Right cardiac atrium (tissue), 5 donors: ENCODE results near the gene KLF7. TPM values are rescaled to one million over a fixed set of nuclear protein-coding genes. Genes with fewer than 3 reads are reported as not detected.

Experiments used
- ATAC-seq, 2 donors: fragments of 200-7000 bp; cut with Tn5 transposase; one replicate each; pipeline versions ENCODE4 v1.8.0 to v1.9.1; 2020; ENCODE audit warnings: moderate library complexity in 2 of 2, mild to moderate bottlenecking in 1 of 2
- DNase-seq, 3 donors: peaks; one replicate each; pipeline ENCODE4 v3.0.0-alpha.2; 2020
- H3K27ac ChIP-seq: one replicate; pipeline ENCODE4 v1.5.1; 2013; ENCODE audit warnings: mild to moderate bottlenecking, low read length, control low read depth, moderate library complexity
- H3K27me3 ChIP-seq: one replicate; pipeline ENCODE4 v1.6.1; 2013; ENCODE audit not compliant: control insufficient read depth, insufficient read depth
- H3K4me1 ChIP-seq: one replicate; pipeline ENCODE4 v1.6.1; 2013; ENCODE audit warnings: low read length; ENCODE audit not compliant: control insufficient read depth, insufficient read depth
- H3K4me3 ChIP-seq: one replicate; pipeline ENCODE4 v1.5.1; 2013; ENCODE audit warnings: low read length, control low read depth
- H3K9me3 ChIP-seq: one replicate; pipeline ENCODE4 v1.6.1; 2013; ENCODE audit warnings: low read length; ENCODE audit not compliant: control insufficient read depth
- WGBS: extraction: QIAGEN DNeasy Blood & Tissue Kit; methylation state at CpG from one replicate; pipeline ENCODE4 v1.1.7; 2013; 5-methylcytosine and 5-hydroxymethylcytosine counted together
- intact Hi-C, 4 donors: fragments of 100-400 bp; cut with DNase I; formaldehyde crosslinking; loops; one replicate each; pipeline versions ENCODE4 v1.11.0 to v1.14.0; 2022 to 2023
- polyA plus RNA-seq: library from polyadenylated mRNA; stranded (reverse); fragments of 200-250 nt; gene quantifications from one replicate; pipeline ENCODE4 v1.2.3, GENCODE V29; 2013
- total RNA-seq, 4 donors: library from RNA; stranded (reverse); fragmentation: NEBNext Ultra II Directional; extraction: Animal tissue kit (Norgen Biotek cat#: 25700); gene quantifications; one replicate each; pipeline ENCODE4 v1.2.1, GENCODE V29; 2021
- donor health status: healthy with polysubstance abuse.
- donor health status: DM: no; HTN: yes; CAD: no.
- donor health status: DM: no; HTN: no; CAD: no.
- donor health status: DM: no; HTN: yes; CAD: no; lungs with severe emphysema.
- donor health status: DM: yes; HTN: yes; CAD: no.

KLF7 gene
- total and polyA plus RNA-seq, 5 donors: 6.0 to 35.6 (median 22.7) TPM

DNA sequence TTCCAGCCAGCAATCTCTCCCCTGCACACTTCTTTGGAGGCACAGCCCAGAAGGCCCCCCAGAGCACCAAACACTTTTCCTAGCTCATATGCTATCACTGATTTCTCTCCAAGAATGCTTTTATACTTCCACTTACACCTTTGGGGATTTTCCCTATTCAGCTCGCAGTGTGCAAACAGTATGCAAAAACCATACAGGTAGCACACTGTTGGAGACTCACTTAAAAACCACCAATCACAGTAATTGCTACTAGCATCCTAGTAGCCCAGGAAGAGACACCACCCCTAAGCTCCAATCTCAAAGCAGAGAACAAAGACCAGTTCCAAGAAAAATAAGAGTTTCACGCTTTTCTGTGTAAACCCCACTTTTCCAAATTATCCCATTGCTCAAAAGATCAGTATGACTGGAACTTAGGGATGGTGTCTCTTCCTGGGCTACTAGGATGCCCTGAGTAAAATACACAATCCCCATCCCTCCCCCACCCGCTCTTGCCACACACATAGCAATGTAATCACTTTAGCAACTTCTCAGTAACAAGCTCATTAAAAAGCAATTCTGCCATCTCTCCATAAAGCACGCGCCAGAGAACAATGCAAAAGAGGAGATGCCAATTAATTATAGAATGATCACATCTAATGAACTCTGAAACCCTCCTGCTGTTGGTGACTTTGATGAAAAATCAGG lies 43.0 kb downstream of the KLF7 start:
- Histone ChIP-seq H3K4me1 (peaks cover 18% of the 10 kb centered on the region), H3K4me3 (no peak overlapping the region), H3K9me3 (no peaks in the 10 kb centered on the region), H3K27ac (no peak overlapping the region), H3K27me3 (no peaks in the 10 kb centered on the region)
- DNase-seq: no peak
- WGBS: 83% methylated on average over 5 of the region's 5 CpGs
- no peak for ATAC-seq
- intact Hi-C loops: no loop called here

DNA sequence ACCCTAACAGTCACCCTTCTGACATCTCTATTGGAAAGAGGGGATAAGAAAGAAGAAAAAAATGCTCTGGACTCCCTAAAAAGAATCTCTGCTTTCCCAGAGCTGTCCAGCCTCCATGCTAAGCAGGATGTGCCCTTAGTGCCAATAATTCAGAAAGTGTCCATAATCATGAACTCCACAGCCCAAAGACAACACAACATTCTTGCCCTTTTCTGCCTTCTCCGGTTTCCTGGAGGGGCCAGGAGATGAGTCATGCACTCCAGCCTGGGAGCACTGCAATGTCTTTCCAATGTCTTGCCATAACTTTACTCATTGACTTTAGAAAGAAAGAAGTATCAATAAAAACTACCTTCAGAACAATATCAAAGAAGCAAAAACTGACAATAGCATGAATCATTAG lies 44.0 kb downstream of the KLF7 start:
- ATAC-seq: peak; percentile 66 to 92
- no peak overlapping the region for H3K27ac ChIP-seq
- no peak overlapping the region for H3K4me3 ChIP-seq
- WGBS: 36% methylated on average over 1 of the region's 1 CpG
- no peaks in the 10 kb centered on the region for H3K9me3 ChIP-seq
- H3K27me3 ChIP-seq: no peaks in the 10 kb centered on the region
- H3K4me1 ChIP-seq: peaks cover 20% of the 10 kb centered on the region
- DNase-seq: peak; percentile 35 to 64 (median 54)
- intact Hi-C loops: no loop called here

DNA sequence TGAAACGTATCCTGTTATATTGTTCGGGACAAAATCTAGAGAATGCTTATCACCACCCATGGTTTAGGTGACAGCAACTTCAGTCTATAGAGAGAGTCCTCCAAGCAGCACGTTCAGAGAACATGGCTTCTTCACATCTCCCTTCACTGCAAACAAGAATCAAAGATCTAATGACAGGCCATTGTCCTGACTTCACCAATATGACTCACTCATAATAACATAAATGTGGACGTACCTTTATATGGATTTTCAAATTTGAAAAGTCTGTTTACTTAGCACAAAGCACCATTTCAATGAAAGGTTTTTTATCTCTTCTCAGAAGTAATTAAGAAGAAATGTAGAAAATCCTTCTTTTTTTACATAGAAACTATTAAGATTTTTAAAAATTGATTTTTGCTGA lies 46.7 kb downstream of the KLF7 start:
- WGBS: 79% methylated on average over 4 of the region's 4 CpGs
- Histone ChIP-seq H3K4me3 (no peak overlapping the region), H3K4me1 (peaks cover 18% of the 10 kb centered on the region), H3K9me3 (no peaks in the 10 kb centered on the region), H3K27me3 (no peaks in the 10 kb centered on the region), H3K27ac (no peak overlapping the region)
- ATAC-seq (no peak), DNase-seq (no peak)
- intact Hi-C loops: no loop called here

DNA sequence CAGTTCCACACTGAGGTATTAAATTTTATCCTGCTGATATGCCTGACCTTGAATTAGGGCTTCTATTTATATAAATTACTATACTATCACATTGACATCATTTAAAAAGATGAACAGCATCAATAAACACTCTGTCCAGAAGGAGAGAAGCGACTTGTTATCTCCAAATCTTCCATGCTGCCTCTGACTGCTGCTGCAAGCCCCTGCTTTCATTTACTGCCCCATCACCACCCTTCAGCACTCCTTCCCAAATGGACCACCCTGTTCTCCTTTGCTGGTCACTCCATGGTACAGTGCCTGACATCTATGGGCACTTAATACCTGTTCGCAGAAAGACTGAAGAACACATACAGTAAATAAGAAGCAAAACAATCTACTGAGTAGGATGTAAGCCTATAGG lies 48.1 kb downstream of the KLF7 start:
- Histone ChIP-seq H3K27ac (no peak overlapping the region), H3K4me3 (no peak overlapping the region), H3K27me3 (no peaks in the 10 kb centered on the region), H3K4me1 (peaks cover 15% of the 10 kb centered on the region), H3K9me3 (no peaks in the 10 kb centered on the region)
- 93% methylated on average over 2 of the region's 2 CpGs for WGBS
- DNase-seq: no peak
- intact Hi-C loops: no loop called here
- ATAC-seq: no peak

DNA sequence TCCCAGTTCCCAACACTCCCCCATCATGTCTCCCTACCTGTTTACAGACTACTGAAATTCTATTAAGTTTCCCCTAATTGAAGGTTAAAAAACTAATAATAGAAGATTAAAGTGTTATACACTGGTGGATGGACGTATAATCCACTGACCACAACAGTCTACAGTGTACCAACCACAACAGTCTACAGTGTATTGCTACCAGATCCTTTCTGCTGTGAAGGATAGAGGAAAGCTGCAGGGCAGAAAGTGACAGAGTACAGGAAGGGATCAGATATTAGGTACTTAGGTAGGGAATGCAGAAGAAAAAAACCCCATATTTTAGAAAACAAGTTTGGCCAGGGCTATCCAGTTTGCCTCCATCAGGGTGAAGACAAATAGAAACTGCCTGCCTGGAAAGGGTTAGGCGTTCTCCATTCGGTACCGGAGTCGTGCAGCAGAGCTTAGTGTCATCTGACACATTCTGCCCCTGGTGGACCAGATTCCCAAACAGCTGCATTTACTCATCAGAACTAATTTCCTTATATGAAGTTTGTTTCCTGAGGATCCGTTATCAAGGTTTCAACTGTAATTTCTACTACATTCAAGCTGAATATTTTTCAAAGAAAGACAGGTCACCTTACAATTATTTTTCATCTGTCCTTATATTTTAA lies 49.9 kb downstream of the KLF7 start:
- H3K4me3 ChIP-seq: no peak overlapping the region
- ATAC-seq: peak; percentile 70 to 78
- H3K4me1 ChIP-seq: peaks cover 6% of the 10 kb centered on the region
- no peak overlapping the region for H3K27ac ChIP-seq
- no peaks in the 10 kb centered on the region for H3K9me3 ChIP-seq
- DNase-seq: peak in 2 of 3 donors; percentile 30 to 38
- intact Hi-C loops: no loop called here
- 23% methylated on average over 6 of the region's 6 CpGs for WGBS
- H3K27me3 ChIP-seq: no peaks in the 10 kb centered on the region

DNA sequence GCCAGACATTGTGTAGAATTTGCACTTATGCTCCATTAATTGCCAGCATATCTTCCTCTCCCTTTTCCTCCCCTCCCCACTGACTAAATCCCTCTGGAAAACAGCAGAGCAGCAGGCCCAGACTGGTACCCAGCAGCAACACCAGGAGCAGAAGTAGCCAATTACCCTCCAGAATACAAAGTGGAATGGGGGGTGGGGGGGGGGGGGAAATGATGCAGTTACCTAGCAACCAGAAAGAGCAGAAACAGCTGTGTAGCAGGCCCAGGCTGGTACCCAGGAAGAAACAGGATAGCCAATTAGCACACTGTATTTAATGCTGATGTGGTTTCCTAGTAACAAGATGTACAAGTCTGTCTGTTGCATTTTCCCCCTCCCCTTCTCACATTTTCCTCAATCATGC lies 52.3 kb downstream of the KLF7 start:
- Histone ChIP-seq H3K27ac (no peak overlapping the region), H3K4me1 (peaks cover 12% of the 10 kb centered on the region)
- intact Hi-C loops: no loop called here

DNA sequence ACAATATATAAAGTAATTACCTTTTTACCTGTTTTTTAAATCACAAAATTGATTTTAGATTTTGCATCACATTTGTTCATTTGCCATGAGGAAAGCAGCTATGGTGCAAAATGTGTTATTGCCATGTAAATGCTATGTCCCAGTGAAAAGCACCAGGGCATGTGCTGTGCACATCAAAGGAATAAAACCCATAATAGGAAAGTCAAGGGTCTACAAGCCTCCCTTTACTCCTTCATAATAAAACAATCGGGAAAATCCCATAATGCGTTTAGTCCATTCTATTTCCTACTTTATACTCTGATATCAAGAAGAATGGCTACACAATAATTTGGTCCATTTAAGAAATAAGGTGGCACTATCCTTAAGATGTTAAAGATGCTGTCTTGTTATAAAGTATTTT lies 53.0 kb downstream of the KLF7 start:
- intact Hi-C loops: no loop called here
- no peak overlapping the region for H3K27ac ChIP-seq
- WGBS: 81% methylated on average over 2 of the region's 2 CpGs
- DNase-seq (no peak), ATAC-seq (no peak)
- no peak overlapping the region for H3K4me3 ChIP-seq
- H3K27me3 ChIP-seq: no peaks in the 10 kb centered on the region
- peaks cover 11% of the 10 kb centered on the region for H3K4me1 ChIP-seq
- H3K9me3 ChIP-seq: no peaks in the 10 kb centered on the region

More for the DNA sequence above, 52.3 kb downstream of the KLF7 start:
- no peak for DNase-seq
- Histone ChIP-seq H3K9me3 (no peaks in the 10 kb centered on the region), H3K4me3 (no peak overlapping the region), H3K27me3 (no peaks in the 10 kb centered on the region)
- no peak for ATAC-seq

DNA sequence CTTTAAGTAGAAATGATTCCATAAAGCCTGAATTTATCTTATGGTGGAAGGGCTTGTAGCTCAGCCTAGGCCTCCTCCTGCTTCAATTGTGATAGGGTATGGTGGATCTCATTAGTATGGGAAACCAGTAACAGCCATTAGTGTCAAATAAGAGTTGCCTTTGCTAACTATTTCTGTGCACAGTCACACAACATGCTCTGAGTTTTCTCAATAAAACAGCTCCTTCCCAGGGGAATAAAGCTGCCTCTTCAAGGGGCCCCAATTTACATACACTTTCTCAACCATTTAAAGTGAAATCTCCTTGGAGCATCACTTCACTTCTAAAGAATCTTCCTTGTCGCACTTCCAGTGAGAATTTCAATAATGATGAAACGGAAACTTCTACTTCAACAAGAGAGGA lies 53.4 kb downstream of the KLF7 start:
- no peak for ATAC-seq
- intact Hi-C loops: no loop called here
- H3K4me1 ChIP-seq: peaks cover 10% of the 10 kb centered on the region

DNA sequence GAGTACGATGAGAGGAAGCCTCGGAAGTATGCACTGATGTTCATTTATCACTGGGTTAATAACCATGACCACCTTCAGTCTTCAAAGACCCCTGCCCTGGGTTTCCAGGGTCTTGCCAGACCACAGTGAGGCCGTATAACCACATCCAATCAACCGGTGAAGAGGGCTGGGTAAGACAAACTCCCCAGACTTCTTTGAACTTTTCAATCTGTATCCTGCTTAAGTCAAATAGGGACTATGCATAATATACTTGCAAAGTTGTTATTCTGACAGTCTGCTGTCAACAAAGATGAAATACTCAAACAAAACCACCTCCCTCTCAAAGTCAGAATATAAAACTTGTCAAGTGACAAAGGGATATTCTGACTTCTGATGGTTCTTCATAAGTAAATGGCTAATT lies 54.0 kb downstream of the KLF7 start:
- intact Hi-C loops: no loop called here
- DNase-seq (no peak), ATAC-seq (no peak)
- WGBS: 68% methylated on average over 4 of the region's 4 CpGs
- Histone ChIP-seq H3K4me1 (peaks cover 10% of the 10 kb centered on the region), H3K9me3 (no peaks in the 10 kb centered on the region), H3K27me3 (no peaks in the 10 kb centered on the region), H3K27ac (no peak overlapping the region), H3K4me3 (no peak overlapping the region)

More for the DNA sequence above, 53.4 kb downstream of the KLF7 start:
- WGBS: 46% methylated on average over 2 of the region's 2 CpGs
- Histone ChIP-seq H3K4me3 (no peak overlapping the region), H3K27ac (no peak overlapping the region), H3K9me3 (no peaks in the 10 kb centered on the region), H3K27me3 (no peaks in the 10 kb centered on the region)
- DNase-seq: no peak

DNA sequence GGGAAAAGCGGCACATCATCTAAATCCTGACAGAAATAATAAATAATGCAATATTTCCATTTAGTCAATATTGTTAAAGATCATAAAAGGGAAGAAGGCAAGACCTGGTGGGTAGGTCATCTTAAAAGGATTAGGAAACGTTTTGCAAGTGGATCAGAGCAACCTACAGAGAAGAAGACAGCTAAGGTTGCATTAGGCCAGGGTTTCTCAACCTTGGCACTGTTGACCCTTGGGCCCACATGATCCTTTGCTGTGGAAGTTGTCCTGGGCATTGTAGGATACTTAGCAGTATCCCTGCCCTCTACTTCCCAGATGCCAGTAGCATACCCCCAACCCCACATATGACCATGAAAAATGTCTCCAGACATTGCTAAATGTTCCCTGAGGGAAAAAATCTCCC lies 55.0 kb downstream of the KLF7 start:
- Histone ChIP-seq H3K27me3 (no peaks in the 10 kb centered on the region), H3K4me1 (peaks cover 10% of the 10 kb centered on the region), H3K4me3 (no peak overlapping the region), H3K27ac (no peak overlapping the region), H3K9me3 (no peaks in the 10 kb centered on the region)
- WGBS: 49% methylated on average over 2 of the region's 2 CpGs
- DNase-seq (no peak), ATAC-seq (peak in 1 of 2 donors; percentile 23)
- intact Hi-C loops: no loop called here

DNA sequence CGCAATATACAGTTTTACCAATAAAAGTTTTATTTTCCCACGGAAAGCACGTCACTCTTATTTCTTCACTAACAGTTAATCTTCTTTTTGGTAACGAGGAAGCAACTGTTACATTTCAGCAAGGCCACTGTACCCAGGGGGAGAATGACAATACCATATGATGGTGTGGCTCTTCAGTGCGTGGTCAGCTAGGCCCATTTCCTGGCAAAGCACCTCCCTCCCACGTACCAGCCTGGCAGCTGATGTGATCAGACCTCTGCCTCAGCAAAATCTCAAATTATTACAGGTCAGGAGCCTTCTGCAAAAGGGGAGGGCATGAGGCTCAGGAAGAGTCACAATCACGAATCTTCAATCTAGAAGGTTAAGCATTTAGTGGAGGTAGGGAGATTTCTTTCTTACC lies 55.4 kb downstream of the KLF7 start:
- intact Hi-C loops: no loop called here
- ATAC-seq: peak in 1 of 2 donors; percentile 35

More for the DNA sequence above, 55.4 kb downstream of the KLF7 start:
- DNase-seq: no peak
- no peaks in the 10 kb centered on the region for H3K27me3 ChIP-seq
- peaks cover 10% of the 10 kb centered on the region for H3K4me1 ChIP-seq
- H3K9me3 ChIP-seq: no peaks in the 10 kb centered on the region
- no peak overlapping the region for H3K4me3 ChIP-seq
- 83% methylated on average over 7 of the region's 7 CpGs for WGBS
- H3K27ac ChIP-seq: no peak overlapping the region
